Measurements from ENCODE around the gene PTPRN2. TPM values are rescaled to one million over a fixed set of nuclear protein-coding genes. Genes with fewer than 3 reads are reported as not detected.

The PTPRN2 gene
- total RNA-seq, 1 experiment from 2014 or later = 1.1 TPM

- H3K27me3 ChIP-seq (ENCODE audit: control insufficient read depth, insufficient read depth, low read length) = peaks cover 9% of the 10 kb centered on the region
- ChIA-PET CTCF (no interaction called here), POLR2A (no interaction called here)
- ATAC-seq (no peak), DNase-seq (ENCODE audit: low read depth, low spot score) (no peak)
- no peaks in the 10 kb centered on the region for H3K9me3 ChIP-seq (ENCODE audit: control insufficient read depth, insufficient read depth, low read depth, low read length)
- in situ Hi-C loops (cut with HindIII; ENCODE audit: low pct_unique_long_range_greater_than_20kb, low sequenced_read_pairs) = no loop called here
- H3K4me1 ChIP-seq (ENCODE audit: control insufficient read depth, insufficient read depth, low read length) = no peaks in the 10 kb centered on the region
- TF ChIP-seq POLR2AphosphoS5 (IDR thresholded peaks at IDR 0.05; ENCODE audit: low read depth, low read length) (no peak), CTCF (IDR thresholded peaks at IDR 0.05) (no peak), TCF7L2 (IDR thresholded peaks at IDR 0.05; ENCODE audit: low read depth, low read length) (no peak), SIN3A (IDR thresholded peaks at IDR 0.05; ENCODE audit: borderline replicate concordance, insufficient read depth, low read depth, low read length) (no peak), REST (IDR thresholded peaks at IDR 0.05; ENCODE audit: insufficient read depth in 1 of 2, low read depth in 2 of 2, low read length in 1 of 2) (no peak)
- intact Hi-C loops (cut with micrococcal nuclease; ENCODE audit: unreplicated experiment) = no loop called here
- no peak overlapping the region for H3K27ac ChIP-seq (ENCODE audit: low read length)
- no peaks in the 10 kb centered on the region for H3K36me3 ChIP-seq (ENCODE audit: control insufficient read depth, insufficient read depth, low read length)
- no peak overlapping the region for H3K4me3 ChIP-seq (ENCODE audit: low read depth in 2 of 2, low read length in 2 of 2)
- BruUV-seq (replicated peaks) = no TSS peak
Measured at GRCh38 chr7:157973971-157974677, 613.5 kb downstream of the PTPRN2 start.

- BruUV-seq (replicated peaks) = no TSS peak
- no peak for ATAC-seq
Measured at GRCh38 chr7:157972914-157973313, 614.7 kb downstream of the PTPRN2 start.

More at GRCh38 chr7:157972914-157973313, 614.7 kb downstream of the PTPRN2 start:
- in situ Hi-C loops (cut with HindIII; ENCODE audit: low pct_unique_long_range_greater_than_20kb, low sequenced_read_pairs) = no loop called here
- no peak for DNase-seq (ENCODE audit: low read depth, low spot score)
- ChIA-PET POLR2A (no interaction called here), CTCF (no interaction called here)
- Histone ChIP-seq H3K36me3 (ENCODE audit: control insufficient read depth, insufficient read depth, low read length) (no peaks in the 10 kb centered on the region), H3K27me3 (ENCODE audit: control insufficient read depth, insufficient read depth, low read length) (peaks cover 9% of the 10 kb centered on the region), H3K4me1 (ENCODE audit: control insufficient read depth, insufficient read depth, low read length) (no peaks in the 10 kb centered on the region), H3K27ac (ENCODE audit: low read length) (no peak overlapping the region), H3K9me3 (ENCODE audit: control insufficient read depth, insufficient read depth, low read depth, low read length) (no peaks in the 10 kb centered on the region), H3K4me3 (ENCODE audit: low read depth in 2 of 2, low read length in 2 of 2) (no peak overlapping the region)
- TF ChIP-seq TCF7L2 (IDR thresholded peaks at IDR 0.05; ENCODE audit: low read depth, low read length) (no peak), REST (IDR thresholded peaks at IDR 0.05; ENCODE audit: insufficient read depth in 1 of 2, low read depth in 2 of 2, low read length in 1 of 2) (no peak)
- intact Hi-C loops (cut with micrococcal nuclease; ENCODE audit: unreplicated experiment) = no loop called here
